Nephron progenitor cell (in vitro differentiated cells): ENCODE measurements around the gene LONP2.

Source experiments
- DNase-seq: peaks from one replicate; pipeline ENCODE4 v3.0.0; 2021
- H3K27ac Mint-ChIP-seq: 2 replicates; pipeline ENCODE4 v1.8.0; 2021; ENCODE audit warnings: mild to moderate bottlenecking, moderate library complexity, mixed read lengths
- H3K27me3 Mint-ChIP-seq: 2 replicates; pipeline ENCODE4 v1.8.0; 2021; ENCODE audit warnings: mild to moderate bottlenecking, low read depth, mixed read lengths; ENCODE audit not compliant: poor library complexity
- H3K36me3 Mint-ChIP-seq: 2 replicates; pipeline ENCODE4 v1.8.0; 2021; ENCODE audit warnings: low read depth, mixed read lengths
- H3K4me1 Mint-ChIP-seq: 2 replicates; pipeline ENCODE4 v1.8.0; 2021; ENCODE audit warnings: mixed read lengths
- H3K4me3 Mint-ChIP-seq: 2 replicates; pipeline ENCODE4 v1.8.0; 2021; ENCODE audit warnings: mild to moderate bottlenecking, moderate library complexity, mixed read lengths
- H3K9me3 Mint-ChIP-seq: 2 replicates; pipeline ENCODE4 v1.8.0; 2021; ENCODE audit warnings: mild to moderate bottlenecking, moderate library complexity, mixed read lengths
- CTCF ChIP-seq: fragments of 200-600 bp; sonication (generic); IDR thresholded peaks from 2 replicates; pipeline ENCODE4 v1.5.0; 2021; ENCODE audit warnings: antibody characterized with exemption

Gene LONP2

GRCh38 chr16:48276102-48276501, 32.0 kb downstream of the LONP2 start:
- H3K27me3 Mint-ChIP-seq = no peaks in the 10 kb centered on the region
- peaks cover 19% of the 10 kb centered on the region for H3K36me3 Mint-ChIP-seq
- DNase-seq = no peak
- H3K9me3 Mint-ChIP-seq = no peaks in the 10 kb centered on the region
- no peak overlapping the region for H3K27ac Mint-ChIP-seq
- peaks cover 24% of the 10 kb centered on the region for H3K4me1 Mint-ChIP-seq
- no peak for TF ChIP-seq CTCF
- H3K4me3 Mint-ChIP-seq = no peak overlapping the region

GRCh38 chr16:48277158-48277557, 33.1 kb downstream of the LONP2 start:
- Mint-ChIP-seq H3K27ac (no peak overlapping the region), H3K9me3 (no peaks in the 10 kb centered on the region), H3K27me3 (no peaks in the 10 kb centered on the region)

GRCh38 chr16:48279199-48279598, 35.1 kb downstream of the LONP2 start:
- H3K4me3 Mint-ChIP-seq = no peak overlapping the region
- H3K27ac Mint-ChIP-seq = peak overlapping the region; percentile 67
- H3K36me3 Mint-ChIP-seq = peaks cover 33% of the 10 kb centered on the region
- H3K4me1 Mint-ChIP-seq = peaks cover 24% of the 10 kb centered on the region
- no peaks in the 10 kb centered on the region for H3K27me3 Mint-ChIP-seq
- no peak for DNase-seq
- peaks cover 4% of the 10 kb centered on the region for H3K9me3 Mint-ChIP-seq
- TF ChIP-seq CTCF = no peak

More at GRCh38 chr16:48277158-48277557, 33.1 kb downstream of the LONP2 start:
- Mint-ChIP-seq H3K4me3 (no peak overlapping the region), H3K36me3 (peaks cover 19% of the 10 kb centered on the region), H3K4me1 (peaks cover 24% of the 10 kb centered on the region)
- DNase-seq = no peak
- no peak for TF ChIP-seq CTCF

GRCh38 chr16:48280546-48280945, 36.4 kb downstream of the LONP2 start:
- no peak overlapping the region for H3K27ac Mint-ChIP-seq
- no peak for TF ChIP-seq CTCF
- DNase-seq = no peak
- no peaks in the 10 kb centered on the region for H3K27me3 Mint-ChIP-seq
- H3K36me3 Mint-ChIP-seq = peaks cover 47% of the 10 kb centered on the region
- peaks cover 12% of the 10 kb centered on the region for H3K9me3 Mint-ChIP-seq
- H3K4me1 Mint-ChIP-seq = peaks cover 24% of the 10 kb centered on the region
- no peak overlapping the region for H3K4me3 Mint-ChIP-seq

- no peak for TF ChIP-seq CTCF
- no peak for DNase-seq
- Mint-ChIP-seq H3K4me3 (no peak overlapping the region), H3K27ac (no peak overlapping the region), H3K9me3 (peaks cover 34% of the 10 kb centered on the region), H3K36me3 (peaks cover 58% of the 10 kb centered on the region), H3K27me3 (peaks cover 3% of the 10 kb centered on the region), H3K4me1 (peaks cover 17% of the 10 kb centered on the region)
Measured at GRCh38 chr16:48282636-48283263, 38.6 kb downstream of the LONP2 start.

- peaks cover 69% of the 10 kb centered on the region for H3K36me3 Mint-ChIP-seq
- peaks cover under 1% of the 10 kb centered on the region for H3K4me1 Mint-ChIP-seq
Measured at GRCh38 chr16:48284772-48285409, 40.8 kb downstream of the LONP2 start.

More at GRCh38 chr16:48284772-48285409, 40.8 kb downstream of the LONP2 start:
- Mint-ChIP-seq H3K27ac (no peak overlapping the region), H3K9me3 (peaks cover 36% of the 10 kb centered on the region), H3K4me3 (no peak overlapping the region), H3K27me3 (peaks cover 3% of the 10 kb centered on the region)
- no peak for TF ChIP-seq CTCF
- no peak for DNase-seq
